Panc1 (cell line): ENCODE data around the gene COL1A2.

ENCODE experiments used
- SIN3A ChIP-seq: IDR thresholded peaks from 2 replicates; pipeline ENCODE4 v1.6.1; 2012; ENCODE audit warnings: low read depth, mild to moderate bottlenecking, low read length, moderate library complexity, borderline replicate concordance; ENCODE audit not compliant: insufficient read depth
- TF ChIP-seq, protein P1 (sequence below): fragments of 450-650 bp; IDR thresholded peaks from 2 replicates; pipeline ENCODE4 v1.5.1; 2017; ENCODE audit warnings: mild to moderate bottlenecking
- TF ChIP-seq, protein P2 (sequence below), 2 experiments: IDR thresholded peaks; 2 replicates each; pipeline ENCODE4 v1.6.1; 2011 to 2012; ENCODE audit warnings: low read depth in 2 of 2, control low read depth in 1 of 2, low read length in 1 of 2, mild to moderate bottlenecking in 1 of 2, moderate library complexity in 1 of 2; ENCODE audit not compliant: insufficient read depth in 1 of 2

DNA sequence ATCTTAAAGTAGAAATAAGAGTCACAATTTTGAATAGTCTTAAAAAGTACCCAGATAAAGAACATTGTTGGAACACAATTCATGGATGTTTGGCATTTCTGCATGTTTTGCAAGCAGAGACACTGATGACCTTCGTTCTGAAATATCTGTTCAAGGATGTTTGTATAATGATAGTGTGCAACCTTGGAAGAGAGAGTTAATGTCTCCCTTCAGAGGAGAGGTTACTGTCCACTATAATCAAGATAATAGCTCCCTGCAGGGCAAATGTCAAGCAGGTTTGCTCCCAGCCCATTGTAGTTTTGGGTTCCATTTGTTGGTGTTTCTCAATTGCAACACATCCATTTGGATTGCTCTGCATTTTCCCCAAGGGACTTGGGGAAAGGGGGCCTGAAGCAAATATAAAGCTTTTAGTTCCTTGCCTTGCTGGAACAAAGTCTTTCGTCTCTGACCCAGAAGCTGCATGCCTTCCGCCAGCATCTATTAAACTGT lies 45.2 kb downstream of the COL1A2 start:
- TF ChIP-seq, protein P1, sequence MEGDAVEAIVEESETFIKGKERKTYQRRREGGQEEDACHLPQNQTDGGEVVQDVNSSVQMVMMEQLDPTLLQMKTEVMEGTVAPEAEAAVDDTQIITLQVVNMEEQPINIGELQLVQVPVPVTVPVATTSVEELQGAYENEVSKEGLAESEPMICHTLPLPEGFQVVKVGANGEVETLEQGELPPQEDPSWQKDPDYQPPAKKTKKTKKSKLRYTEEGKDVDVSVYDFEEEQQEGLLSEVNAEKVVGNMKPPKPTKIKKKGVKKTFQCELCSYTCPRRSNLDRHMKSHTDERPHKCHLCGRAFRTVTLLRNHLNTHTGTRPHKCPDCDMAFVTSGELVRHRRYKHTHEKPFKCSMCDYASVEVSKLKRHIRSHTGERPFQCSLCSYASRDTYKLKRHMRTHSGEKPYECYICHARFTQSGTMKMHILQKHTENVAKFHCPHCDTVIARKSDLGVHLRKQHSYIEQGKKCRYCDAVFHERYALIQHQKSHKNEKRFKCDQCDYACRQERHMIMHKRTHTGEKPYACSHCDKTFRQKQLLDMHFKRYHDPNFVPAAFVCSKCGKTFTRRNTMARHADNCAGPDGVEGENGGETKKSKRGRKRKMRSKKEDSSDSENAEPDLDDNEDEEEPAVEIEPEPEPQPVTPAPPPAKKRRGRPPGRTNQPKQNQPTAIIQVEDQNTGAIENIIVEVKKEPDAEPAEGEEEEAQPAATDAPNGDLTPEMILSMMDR, result no peak
- TF ChIP-seq, protein P2, sequence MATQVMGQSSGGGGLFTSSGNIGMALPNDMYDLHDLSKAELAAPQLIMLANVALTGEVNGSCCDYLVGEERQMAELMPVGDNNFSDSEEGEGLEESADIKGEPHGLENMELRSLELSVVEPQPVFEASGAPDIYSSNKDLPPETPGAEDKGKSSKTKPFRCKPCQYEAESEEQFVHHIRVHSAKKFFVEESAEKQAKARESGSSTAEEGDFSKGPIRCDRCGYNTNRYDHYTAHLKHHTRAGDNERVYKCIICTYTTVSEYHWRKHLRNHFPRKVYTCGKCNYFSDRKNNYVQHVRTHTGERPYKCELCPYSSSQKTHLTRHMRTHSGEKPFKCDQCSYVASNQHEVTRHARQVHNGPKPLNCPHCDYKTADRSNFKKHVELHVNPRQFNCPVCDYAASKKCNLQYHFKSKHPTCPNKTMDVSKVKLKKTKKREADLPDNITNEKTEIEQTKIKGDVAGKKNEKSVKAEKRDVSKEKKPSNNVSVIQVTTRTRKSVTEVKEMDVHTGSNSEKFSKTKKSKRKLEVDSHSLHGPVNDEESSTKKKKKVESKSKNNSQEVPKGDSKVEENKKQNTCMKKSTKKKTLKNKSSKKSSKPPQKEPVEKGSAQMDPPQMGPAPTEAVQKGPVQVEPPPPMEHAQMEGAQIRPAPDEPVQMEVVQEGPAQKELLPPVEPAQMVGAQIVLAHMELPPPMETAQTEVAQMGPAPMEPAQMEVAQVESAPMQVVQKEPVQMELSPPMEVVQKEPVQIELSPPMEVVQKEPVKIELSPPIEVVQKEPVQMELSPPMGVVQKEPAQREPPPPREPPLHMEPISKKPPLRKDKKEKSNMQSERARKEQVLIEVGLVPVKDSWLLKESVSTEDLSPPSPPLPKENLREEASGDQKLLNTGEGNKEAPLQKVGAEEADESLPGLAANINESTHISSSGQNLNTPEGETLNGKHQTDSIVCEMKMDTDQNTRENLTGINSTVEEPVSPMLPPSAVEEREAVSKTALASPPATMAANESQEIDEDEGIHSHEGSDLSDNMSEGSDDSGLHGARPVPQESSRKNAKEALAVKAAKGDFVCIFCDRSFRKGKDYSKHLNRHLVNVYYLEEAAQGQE (IDR thresholded peaks at IDR 0.05; ENCODE audit: insufficient read depth in 1 of 2, low read depth in 2 of 2, low read length in 1 of 2), result no peak
- no peak for TF ChIP-seq SIN3A
